H9 (cell line): Measurements from ENCODE around the gene WDFY3. TPM values are rescaled to one million over a fixed set of nuclear protein-coding genes. Genes with fewer than 3 reads are reported as not detected.

Experiments used
- DNase-seq: peaks from one replicate; pipeline ENCODE4 v3.0.0-alpha.2; 2017
- H2AFZ ChIP-seq: one replicate; pipeline ENCODE4 v1.6.1; 2013; ENCODE audit warnings: mild to moderate bottlenecking, low read length, control low read depth, moderate library complexity
- H2AK5ac ChIP-seq: 2 replicates; pipeline ENCODE4 v1.6.1; 2013; ENCODE audit warnings: low read length, control low read depth, mixed read lengths; ENCODE audit not compliant: insufficient read length
- H2BK120ac ChIP-seq: one replicate; pipeline ENCODE4 v1.6.1; 2013; ENCODE audit warnings: low read depth, mild to moderate bottlenecking, low read length, control low read depth, inconsistent platforms; ENCODE audit not compliant: poor library complexity, severe bottlenecking
- H2BK12ac ChIP-seq: 2 replicates; pipeline ENCODE4 v1.6.1; 2013; ENCODE audit warnings: low read length, control low read depth, mixed read lengths, low read depth; ENCODE audit not compliant: insufficient read length
- H2BK15ac ChIP-seq: 2 replicates; pipeline ENCODE4 v1.6.1; 2013; ENCODE audit warnings: low read depth, low read length, control low read depth
- H2BK20ac ChIP-seq: one replicate; pipeline ENCODE4 v1.6.1; 2013; ENCODE audit warnings: low read depth, mild to moderate bottlenecking, low read length, control low read depth, inconsistent platforms; ENCODE audit not compliant: poor library complexity, severe bottlenecking
- H2BK5ac ChIP-seq: 2 replicates; pipeline ENCODE4 v1.6.1; 2013; ENCODE audit warnings: low read length, control low read depth, mixed read lengths; ENCODE audit not compliant: insufficient read length
- H3K14ac ChIP-seq: 2 replicates; pipeline ENCODE4 v1.6.1; 2013; ENCODE audit warnings: low read length, control low read depth; ENCODE audit not compliant: insufficient read depth
- H3K18ac ChIP-seq: 2 replicates; pipeline ENCODE4 v1.6.1; 2013; ENCODE audit warnings: low read depth, mild to moderate bottlenecking, mixed read lengths, low read length, control low read depth; ENCODE audit not compliant: insufficient read length
- H3K23ac ChIP-seq: 2 replicates; pipeline ENCODE4 v1.6.1; 2013; ENCODE audit warnings: low read length, control low read depth, mixed read lengths, low read depth; ENCODE audit not compliant: insufficient read length
- H3K23me2 ChIP-seq: 2 replicates; pipeline ENCODE4 v1.6.1; 2013; ENCODE audit warnings: low read depth, mild to moderate bottlenecking, mixed read lengths, low read length, control low read depth; ENCODE audit not compliant: insufficient read length, poor library complexity, severe bottlenecking
- H3K27ac ChIP-seq: 2 replicates; pipeline ENCODE4 v1.5.1; 2013; ENCODE audit warnings: low read length, control low read depth, mixed read lengths, low read depth; ENCODE audit not compliant: insufficient read length
- H3K27me3 ChIP-seq: 2 replicates; pipeline ENCODE4 v1.6.1; 2013; ENCODE audit warnings: low read length, control low read depth, inconsistent platforms; ENCODE audit not compliant: insufficient read depth
- H3K4ac ChIP-seq: 2 replicates; pipeline ENCODE4 v1.6.1; 2013; ENCODE audit warnings: low read depth, mild to moderate bottlenecking, control low read depth, inconsistent platforms, low read length, moderate library complexity
- H3K4me1 ChIP-seq: 2 replicates; pipeline ENCODE4 v1.6.1; 2013; ENCODE audit warnings: low read length, control low read depth, inconsistent platforms; ENCODE audit not compliant: insufficient read depth
- H3K4me2 ChIP-seq: 2 replicates; pipeline ENCODE4 v1.6.1; 2013; ENCODE audit warnings: low read length, control low read depth, mixed read lengths; ENCODE audit not compliant: insufficient read length, insufficient read depth
- H3K56ac ChIP-seq: 2 replicates; pipeline ENCODE4 v1.6.1; 2013; ENCODE audit warnings: low read depth, mild to moderate bottlenecking, mixed read lengths, low read length, control low read depth; ENCODE audit not compliant: insufficient read length
- H3K79me1 ChIP-seq: 2 replicates; pipeline ENCODE4 v1.6.1; 2013; ENCODE audit warnings: low read depth, mild to moderate bottlenecking, moderate library complexity, low read length, control low read depth, inconsistent platforms; ENCODE audit not compliant: insufficient read depth, poor library complexity, severe bottlenecking
- H3K79me2 ChIP-seq: 2 replicates; pipeline ENCODE4 v1.6.1; 2013; ENCODE audit warnings: low read length, control low read depth, inconsistent platforms; ENCODE audit not compliant: insufficient read depth
- H3K9ac ChIP-seq: 2 replicates; pipeline ENCODE4 v1.6.1; 2013; ENCODE audit warnings: low read length, control low read depth, mixed read lengths; ENCODE audit not compliant: insufficient read length; ENCODE audit errors: extremely low read depth
- H3K9me3 ChIP-seq: one replicate; pipeline ENCODE4 v1.6.1; 2013; ENCODE audit warnings: low read depth, low read length, inconsistent platforms; ENCODE audit not compliant: control insufficient read depth
- H3T11ph ChIP-seq: one replicate; pipeline ENCODE4 v1.6.1; 2013; ENCODE audit warnings: mild to moderate bottlenecking, low read length, control low read depth, inconsistent platforms
- H4K20me1 ChIP-seq: one replicate; pipeline ENCODE4 v1.6.1; 2013; ENCODE audit not compliant: control insufficient read depth, insufficient read length, insufficient read depth
- H4K5ac ChIP-seq: 2 replicates; pipeline ENCODE4 v1.6.1; 2013; ENCODE audit warnings: low read depth, mild to moderate bottlenecking, mixed read lengths, low read length, control low read depth; ENCODE audit not compliant: insufficient read length
- H4K8ac ChIP-seq: replicated peaks from 2 replicates; pipeline ENCODE4 v1.6.1; 2013; ENCODE audit warnings: low read length, control low read depth, mixed read lengths, low read depth; ENCODE audit not compliant: insufficient read length
- H4K91ac ChIP-seq: 2 replicates; pipeline ENCODE4 v1.6.1; 2013; ENCODE audit warnings: low read depth, mild to moderate bottlenecking, moderate library complexity, mixed read lengths, low read length, control low read depth; ENCODE audit not compliant: insufficient read length
- H3K27ac Mint-ChIP-seq, 3 experiments: 2 replicates in 2 of 3; 3 replicates in 1 of 3; pipeline ENCODE4 v1.8.0; 2020 to 2021; ENCODE audit warnings: mixed read lengths in 3 of 3, mild to moderate bottlenecking in 1 of 3, moderate library complexity in 1 of 3
- H3K27me3 Mint-ChIP-seq: 2 replicates; pipeline ENCODE4 v1.8.0; 2021; ENCODE audit warnings: low read depth, mild to moderate bottlenecking, moderate library complexity, mixed read lengths
- H3K36me3 Mint-ChIP-seq, 3 experiments: 2 replicates in 2 of 3; 3 replicates in 1 of 3; pipeline ENCODE4 v1.8.0; 2020 to 2021; ENCODE audit warnings: low read depth in 3 of 3, mixed read lengths in 3 of 3; ENCODE audit not compliant: insufficient read depth in 1 of 3
- H3K4me1 Mint-ChIP-seq, 2 experiments: 2 replicates each; pipeline ENCODE4 v1.8.0; 2020; ENCODE audit warnings: mixed read lengths in 2 of 2
- H3K4me3 Mint-ChIP-seq, 2 experiments: 2 replicates in 1 of 2; 3 replicates in 1 of 2; pipeline ENCODE4 v1.8.0; 2020 to 2021; ENCODE audit warnings: mild to moderate bottlenecking in 2 of 2, mixed read lengths in 2 of 2, moderate library complexity in 1 of 2
- H3K9me3 Mint-ChIP-seq, 2 experiments: 2 replicates in 1 of 2; 3 replicates in 1 of 2; pipeline ENCODE4 v1.8.0; 2020; ENCODE audit warnings: mild to moderate bottlenecking in 2 of 2, mixed read lengths in 2 of 2, moderate library complexity in 1 of 2
- CTCF ChIP-seq: fragments of 200-600 bp; sonication (generic); conservative IDR thresholded peaks from 3 replicates; pipeline ENCODE4 v1.8.0; 2021; ENCODE audit warnings: antibody characterized with exemption, mild to moderate bottlenecking
- WGBS: extraction: QIAGEN DNeasy Blood & Tissue Kit; methylation state at CpG from one replicate; pipeline ENCODE4 v1.1.7; 2013; ENCODE audit warnings: missing lambda C conversion rate, low lambda C conversion rate, mixed read lengths; ENCODE audit not compliant: insufficient read length; ENCODE audit errors: extremely low coverage; 5-methylcytosine and 5-hydroxymethylcytosine counted together
- total RNA-seq: library from RNA; stranded (reverse); gene quantifications from 2 replicates; pipeline ENCODE4 v1.2.1, GENCODE V29; 2021

Gene WDFY3
- total RNA-seq, 1 experiment from 2014 or later: 54.6 TPM

- no peaks in the 10 kb centered on the region for H3K23me2 ChIP-seq
- no peak overlapping the region for H3K9ac ChIP-seq
- no peak overlapping the region for H3K18ac ChIP-seq
- no peak overlapping the region for H3K56ac ChIP-seq
- no peaks in the 10 kb centered on the region for H3K79me2 ChIP-seq
- H3T11ph ChIP-seq: no peak overlapping the region
- no peak overlapping the region for H2BK5ac ChIP-seq
- no peaks in the 10 kb centered on the region for H3K4me1 ChIP-seq
- no peak overlapping the region for H2BK12ac ChIP-seq
- no peaks in the 10 kb centered on the region for H3K9me3 ChIP-seq
- no peak overlapping the region for H2BK120ac ChIP-seq
- no peak overlapping the region for H3K27ac Mint-ChIP-seq
- H3K4me3 Mint-ChIP-seq: no peak overlapping the region
- no peak overlapping the region for H3K4me2 ChIP-seq
- H3K14ac ChIP-seq: no peak overlapping the region
- peaks cover 25 to 60% (median 58%) of the 10 kb centered on the region in 3 experiments; a peak in 6 of 7 replicates for H3K36me3 Mint-ChIP-seq
- no peak overlapping the region for H3K4ac ChIP-seq
- TF ChIP-seq CTCF: no peak
- H3K27me3 Mint-ChIP-seq: no peaks in the 10 kb centered on the region
- no peak for DNase-seq
- no peaks in the 10 kb centered on the region for H4K20me1 ChIP-seq
- no peak overlapping the region for H3K23ac ChIP-seq
- H2BK15ac ChIP-seq: no peak overlapping the region
- no peak overlapping the region for H2AK5ac ChIP-seq
- peaks cover under 1 to 6% of the 10 kb centered on the region in 2 experiments; a peak in 3 of 4 replicates for H3K4me1 Mint-ChIP-seq
- H3K9me3 Mint-ChIP-seq: no peaks in the 10 kb centered on the region
- no peak overlapping the region for H2BK20ac ChIP-seq
- H4K5ac ChIP-seq: no peak overlapping the region
- H4K8ac ChIP-seq: no peak overlapping the region
- no peak overlapping the region for H3K27ac ChIP-seq
- H4K91ac ChIP-seq: no peak overlapping the region
- H2AFZ ChIP-seq: no peak overlapping the region
- no peaks in the 10 kb centered on the region for H3K79me1 ChIP-seq
- no peaks in the 10 kb centered on the region for H3K27me3 ChIP-seq
- no CpG with 5 or more reads among the region's 5 CpGs for WGBS
These were observed 288.5 kb downstream of the WDFY3 start for GRCh38 chr4:84677995-84678394.
